ENCODE results near the gene RCAN3.
"Not testable (repeated sequence)": the region's sequence is repeated elsewhere in the genome, so short reads cannot be mapped to it uniquely, and the experiment has no call there.

The RCAN3 gene

DNA sequence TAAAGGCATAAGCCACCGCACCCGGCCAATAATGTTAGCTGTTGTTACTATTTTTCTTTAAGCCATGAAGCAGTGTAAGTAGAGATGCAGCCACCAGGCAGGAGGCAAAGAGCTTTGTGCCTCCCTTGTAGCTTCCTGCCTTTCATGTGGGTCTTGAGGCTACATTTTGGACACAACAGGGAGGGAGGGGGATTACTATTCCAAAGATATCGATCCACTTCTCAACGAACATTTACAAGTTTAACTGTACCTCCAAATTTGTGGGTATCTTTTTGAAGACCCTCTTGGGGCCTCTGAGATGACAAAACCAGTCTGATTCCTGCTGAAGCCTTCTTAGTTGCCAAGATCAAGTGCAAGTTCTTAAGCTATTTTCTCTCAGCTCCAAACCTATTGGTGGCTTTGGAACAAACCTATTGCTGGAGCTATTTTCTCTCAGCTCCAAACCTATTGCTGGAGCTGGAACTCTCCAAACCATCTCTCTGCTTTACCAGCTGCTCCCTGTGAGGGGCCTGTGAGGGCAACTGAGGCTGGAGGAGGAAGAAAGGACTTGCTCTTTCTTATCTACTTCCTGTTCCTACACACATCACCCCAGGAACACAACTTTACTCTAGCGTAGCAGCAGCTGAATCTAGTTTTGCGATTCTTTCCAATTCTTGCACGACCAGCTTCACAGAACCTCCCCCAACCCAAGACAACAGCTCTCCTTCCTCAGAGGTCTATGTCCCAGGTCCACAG lies 16.1 kb upstream of the RCAN3 start:
- DNase-seq (ENCODE audit: low read depth): no peak

GRCh38 chr1:24487455-24487854 lies 15.2 kb upstream of the RCAN3 start:
- no peak for DNase-seq (ENCODE audit: low read depth)

DNA sequence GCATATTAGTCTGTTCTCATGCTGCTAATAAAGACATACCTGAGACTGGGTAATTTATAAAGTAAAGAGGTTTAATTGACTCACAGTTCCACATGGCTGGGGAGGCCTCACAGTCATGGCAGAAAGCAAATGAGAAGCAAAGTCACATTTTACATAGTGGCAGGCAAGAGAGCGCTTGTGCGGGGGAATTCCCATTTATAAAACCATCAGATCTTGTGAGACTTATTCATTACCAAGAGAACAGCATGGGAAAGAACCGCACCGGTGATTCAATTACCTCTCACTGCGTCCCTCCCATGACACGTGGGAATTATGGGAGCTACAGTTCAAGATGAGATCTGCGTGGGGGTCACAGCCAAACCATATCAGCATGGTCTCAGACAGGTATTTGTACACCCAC lies 14.5 kb upstream of the RCAN3 start:
- DNase-seq (ENCODE audit: low read depth): not testable (repeated sequence)

DNA sequence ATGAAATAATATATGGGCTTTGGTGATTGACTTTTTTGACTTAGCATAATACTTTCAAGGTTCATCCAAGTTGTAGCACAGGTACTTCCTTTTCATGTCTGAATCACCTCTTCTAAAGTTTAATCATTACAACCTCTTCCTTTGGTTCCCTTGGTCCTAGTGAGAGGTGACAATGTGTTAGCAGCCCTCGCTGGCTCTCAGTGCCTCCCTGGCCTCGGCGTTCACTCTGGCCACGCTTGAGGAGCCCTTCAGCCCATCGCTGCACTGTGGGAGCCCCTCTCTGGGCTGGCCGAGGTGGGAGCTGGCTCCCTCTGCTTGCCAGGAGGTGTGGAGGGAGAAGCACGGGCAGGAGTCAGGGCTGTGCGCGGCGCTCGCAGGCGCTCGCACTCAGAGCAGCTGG lies 13.0 kb upstream of the RCAN3 start:
- no peak for DNase-seq (ENCODE audit: low read depth)

GRCh38 chr1:24490101-24490781 lies 12.4 kb upstream of the RCAN3 start:
- DNase-seq (ENCODE audit: low read depth): no peak

GRCh38 chr1:24491577-24492360 lies 10.9 kb upstream of the RCAN3 start:
- DNase-seq (ENCODE audit: low read depth): no peak

DNA sequence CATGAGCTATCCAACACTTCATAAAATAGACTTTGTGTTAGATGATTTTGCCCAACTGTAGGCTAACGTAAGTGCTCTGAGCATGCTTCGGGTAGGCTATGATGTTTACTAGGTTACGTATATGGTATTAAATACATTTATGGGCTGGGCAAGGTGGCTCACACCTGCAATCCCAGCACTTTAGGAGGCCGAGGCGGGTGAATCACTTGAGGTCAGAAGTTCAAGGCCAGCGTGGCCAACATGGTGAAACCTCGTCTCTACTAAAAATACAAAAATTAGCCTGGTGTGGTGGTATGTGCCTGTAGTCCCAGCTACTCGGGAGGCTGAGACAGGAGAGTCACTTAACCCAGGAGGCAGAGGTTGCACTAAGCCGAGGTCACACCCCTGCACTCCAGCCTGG lies 9.7 kb upstream of the RCAN3 start:
- DNase-seq (ENCODE audit: low read depth): not testable (repeated sequence)

DNA sequence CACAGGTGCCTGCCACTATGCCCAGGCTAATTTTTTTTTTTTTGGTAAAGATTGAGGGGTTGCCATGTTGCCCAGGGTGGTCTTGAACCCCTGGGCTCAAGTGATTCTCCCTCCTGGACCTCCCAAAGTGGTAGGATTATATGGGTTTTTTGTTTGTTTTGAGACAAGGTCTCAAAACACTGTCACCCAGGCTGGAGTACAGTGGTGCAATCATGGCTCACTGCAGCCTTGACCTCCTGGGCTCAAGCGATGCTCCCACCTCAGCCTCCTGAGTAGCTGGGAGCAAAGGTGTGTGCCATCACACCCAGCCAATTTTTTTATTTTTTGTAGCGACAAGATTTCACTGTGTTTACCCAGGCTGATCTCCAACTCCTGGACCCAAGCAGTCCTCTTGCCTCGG lies 8.9 kb upstream of the RCAN3 start:
- no peak for DNase-seq (ENCODE audit: low read depth)

DNA sequence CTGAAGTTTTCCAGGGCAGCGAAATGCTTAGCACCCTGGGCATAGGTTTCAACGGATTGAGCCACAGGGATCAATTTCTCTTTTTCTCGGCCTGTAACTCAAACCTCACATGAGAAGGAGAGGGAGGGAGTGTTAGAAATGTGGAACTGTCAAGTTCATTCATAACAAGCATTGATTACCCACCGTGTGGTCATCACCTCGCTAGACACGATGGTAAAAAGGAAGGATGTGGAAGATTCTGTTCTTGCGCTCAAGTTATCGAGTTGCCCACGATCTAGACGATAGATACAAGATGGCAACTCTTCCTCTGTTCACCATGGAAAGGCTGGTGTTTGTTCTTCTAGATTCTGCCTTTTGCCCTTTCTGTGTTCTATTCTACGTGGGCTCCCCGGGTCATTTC lies 4.0 kb upstream of the RCAN3 start:
- DNase-seq (ENCODE audit: low read depth): no peak

- DNase-seq (ENCODE audit: low read depth): no peak
These were observed 2.1 kb upstream of the RCAN3 start for GRCh38 chr1:24500448-24501048.

DNA sequence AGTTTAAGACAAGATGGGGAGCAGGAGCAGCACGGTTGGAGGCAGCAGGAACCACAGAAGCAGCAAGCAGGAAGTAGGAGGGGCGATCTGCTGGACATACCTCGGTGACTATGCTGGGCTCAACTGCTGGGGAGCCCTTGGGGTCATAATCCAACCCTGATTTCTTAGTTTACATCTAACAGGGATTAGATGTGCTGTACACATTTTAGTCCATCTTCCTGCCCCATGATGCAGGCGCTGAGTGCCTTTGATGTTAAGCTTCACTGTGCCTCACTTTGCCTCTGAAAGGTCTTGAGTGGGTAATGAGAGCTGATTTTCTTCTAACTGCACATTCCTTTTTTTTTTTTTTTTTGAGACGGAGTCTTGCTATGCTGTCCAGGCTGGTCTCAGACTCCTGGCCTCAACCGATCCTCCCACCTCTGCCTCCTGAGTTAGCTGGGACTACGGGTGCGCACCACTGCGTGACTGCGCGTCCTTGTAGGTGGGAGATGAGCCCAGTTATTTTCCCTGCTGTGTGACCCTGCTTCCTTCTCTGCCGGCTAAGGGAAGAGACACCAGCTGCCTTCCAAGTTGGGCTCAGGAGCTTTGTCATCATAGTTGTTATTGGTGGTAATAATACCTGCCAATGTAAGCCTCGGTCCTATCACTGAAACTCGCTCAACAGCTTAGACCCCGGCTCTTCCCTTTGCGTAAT lies 1.1 kb upstream of the RCAN3 start:
- no peak for DNase-seq (ENCODE audit: low read depth)

DNA sequence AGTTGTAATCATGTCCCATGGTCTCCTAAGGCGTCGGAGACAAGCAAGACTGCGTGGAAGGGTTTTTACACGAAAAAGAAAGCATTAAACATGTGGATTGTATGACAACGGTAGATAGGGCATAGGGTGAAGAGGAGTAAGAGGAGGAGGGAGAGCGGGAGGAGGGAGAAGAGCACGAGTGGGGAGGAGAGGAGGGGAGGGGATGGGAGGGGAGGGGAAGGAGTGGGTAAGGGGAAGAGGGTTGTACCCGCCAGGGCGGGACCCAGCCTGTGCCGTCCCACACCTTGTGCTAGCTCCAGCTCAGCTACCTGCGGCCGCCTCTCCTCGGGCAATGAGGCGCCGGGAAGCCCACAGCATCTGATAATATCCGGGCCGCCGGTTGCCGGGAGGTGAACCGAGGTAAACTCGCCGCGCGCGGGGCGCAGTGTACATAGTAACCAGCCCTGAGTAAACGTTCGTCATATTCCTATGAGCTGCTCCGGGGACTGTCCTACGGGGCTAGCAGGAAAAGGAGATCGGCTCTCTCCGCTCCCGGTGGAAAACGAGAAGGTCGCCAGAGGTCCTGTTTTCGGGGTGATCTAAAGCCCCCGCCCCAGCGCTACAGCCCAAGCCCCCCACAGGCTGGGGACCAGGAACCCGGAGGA lies 449 bp upstream of the RCAN3 start:
- no peak for DNase-seq (ENCODE audit: low read depth)

DNA sequence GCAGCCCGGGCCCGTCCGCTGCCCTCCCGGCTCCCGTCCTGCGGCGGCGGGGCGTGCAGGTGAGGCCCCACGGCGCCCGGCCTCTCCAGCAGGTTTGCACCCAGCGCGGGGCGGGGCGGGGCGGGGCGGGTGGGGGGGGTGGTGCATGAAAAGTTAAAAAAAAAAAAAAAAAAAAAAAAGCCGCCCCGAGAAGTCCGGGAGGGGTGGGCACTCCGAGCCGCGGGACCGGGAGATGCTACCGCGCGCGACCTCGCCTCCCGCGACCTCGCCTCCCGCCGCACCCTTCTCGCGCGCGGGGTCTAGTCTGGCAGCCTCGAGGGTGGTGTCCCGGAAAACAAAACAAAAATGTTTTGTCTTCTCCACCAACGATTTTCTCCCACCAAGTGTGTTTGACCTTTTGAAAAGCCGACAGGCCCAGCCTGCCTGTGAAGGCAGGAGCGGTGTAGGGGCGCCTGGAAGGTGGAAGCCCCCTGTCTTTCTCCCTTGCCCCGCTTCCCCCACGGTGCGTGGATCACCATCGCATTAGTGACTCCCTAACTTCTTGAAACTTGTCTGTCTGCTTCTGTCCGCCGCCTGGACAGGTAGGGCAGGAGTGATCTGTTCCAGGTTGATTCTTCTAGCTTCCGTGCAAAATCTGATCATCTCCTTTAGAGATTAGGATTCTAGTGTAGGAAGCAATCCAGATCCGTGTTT lies 569 bp downstream of the RCAN3 start:
- no peak for DNase-seq (ENCODE audit: low read depth)

- no peak for DNase-seq (ENCODE audit: low read depth)
These were observed 1.4 kb downstream of the RCAN3 start for GRCh38 chr1:24503870-24504523.

DNA sequence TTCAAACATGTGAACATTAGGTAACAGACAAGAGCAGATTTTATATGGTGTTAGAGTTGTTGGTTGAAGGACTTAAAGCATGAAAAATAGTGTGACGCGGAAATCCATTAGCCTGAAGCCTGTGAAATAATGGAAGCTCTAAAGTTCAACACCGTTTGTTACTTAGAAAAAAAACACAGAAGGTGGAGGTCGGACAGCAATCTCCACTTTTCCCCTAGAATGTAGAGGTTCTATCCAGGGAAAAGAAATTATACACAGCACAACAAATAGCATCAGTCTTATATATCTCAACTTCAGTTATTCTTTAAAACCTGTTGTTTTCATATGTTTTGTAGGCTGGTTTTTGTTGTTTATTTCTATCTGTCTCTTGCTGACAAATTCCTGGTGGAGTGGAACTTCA lies 1.9 kb downstream of the RCAN3 start:
- no peak for DNase-seq (ENCODE audit: low read depth)

GRCh38 chr1:24505816-24506215 lies 3.2 kb downstream of the RCAN3 start:
- no peak for DNase-seq (ENCODE audit: low read depth)

DNA sequence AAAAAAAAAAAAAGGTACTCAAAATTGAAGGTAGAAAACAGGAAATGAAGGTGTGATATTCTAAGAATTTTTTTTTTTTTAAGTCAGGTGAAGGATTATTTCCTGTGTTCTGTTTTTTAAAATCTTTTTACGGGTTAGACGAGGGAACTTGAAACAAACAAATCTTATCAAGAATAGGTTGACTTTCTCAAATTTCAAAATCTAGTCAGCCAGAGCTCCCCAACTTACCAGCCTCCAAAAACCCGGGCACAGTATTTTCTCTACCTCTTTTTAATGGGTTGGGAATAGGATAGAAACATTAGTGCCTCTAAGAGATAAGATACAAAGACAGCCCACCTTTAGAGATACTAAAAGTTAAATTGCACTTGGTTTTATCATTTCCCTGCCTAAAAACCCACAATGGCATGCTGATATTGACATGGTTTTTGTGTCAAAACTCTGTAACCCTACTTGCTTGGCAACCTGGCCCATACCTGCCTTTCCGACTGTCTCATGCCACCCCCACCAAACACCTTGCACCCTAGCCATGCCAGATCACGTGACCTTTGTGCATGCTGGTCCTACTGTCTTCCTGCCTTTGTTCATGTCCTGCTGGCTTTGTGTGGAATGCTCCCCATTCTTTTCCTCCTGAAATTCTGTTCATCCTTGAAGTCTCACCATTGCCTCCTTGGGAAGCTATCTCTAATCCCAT lies 4.2 kb downstream of the RCAN3 start:
- DNase-seq (ENCODE audit: low read depth): no peak

DNA sequence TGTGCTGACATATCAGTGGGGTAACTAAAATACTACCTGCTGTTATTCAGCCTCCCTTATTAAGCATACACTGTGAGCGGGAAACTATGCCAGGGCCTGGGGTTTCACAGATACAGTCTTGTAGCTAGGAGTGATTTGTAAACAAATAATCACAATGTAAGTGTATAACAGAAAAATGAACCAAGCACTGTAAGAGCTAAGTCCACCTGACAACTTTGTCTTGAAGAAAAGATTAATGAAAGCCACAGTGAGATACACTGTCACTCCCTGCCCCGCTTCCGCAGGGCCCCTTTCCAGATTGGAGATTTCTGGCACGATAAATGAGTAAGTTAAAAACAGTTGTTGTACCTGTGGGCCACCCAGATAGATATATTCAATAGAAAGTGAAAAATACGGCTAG lies 4.8 kb downstream of the RCAN3 start:
- no peak for DNase-seq (ENCODE audit: low read depth)

DNA sequence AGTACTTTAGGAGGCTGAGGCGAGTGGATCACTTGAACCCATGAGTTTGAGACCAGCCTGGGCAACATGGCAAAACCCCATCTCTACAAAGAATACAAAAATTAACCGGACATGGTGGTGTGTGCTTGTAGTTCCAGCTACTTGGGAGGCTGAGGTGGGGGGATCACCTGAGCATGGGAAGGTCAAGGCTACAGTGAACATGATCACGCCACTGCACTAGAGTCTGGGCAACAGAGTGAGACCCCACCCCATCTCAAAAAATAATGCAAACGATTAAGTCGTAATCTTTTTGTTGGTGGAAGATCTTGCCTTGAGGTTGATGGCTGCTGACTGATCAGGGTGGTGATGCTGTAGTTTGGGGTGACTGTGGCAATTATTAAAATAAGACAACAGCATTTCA lies 6.3 kb downstream of the RCAN3 start:
- no peak for DNase-seq (ENCODE audit: low read depth)

- no peak for DNase-seq (ENCODE audit: low read depth)
These were observed 11.1 kb downstream of the RCAN3 start for GRCh38 chr1:24513706-24514105.
